ENCODE measurements around the gene NAT14.

GRCh38 chr19:55472463-55472862, 12.5 kb upstream of the NAT14 start:
- TF ChIP-seq CTCF (IDR thresholded peaks at IDR 0.05) (no peak), POLR2A (IDR thresholded peaks at IDR 0.05) (no peak), POLR2AphosphoS5 (IDR thresholded peaks at IDR 0.05) (no peak)
